DMS53 (cell line): ENCODE results near the gene PPP2R5C.
"Not testable (repeated sequence)": the region's sequence is repeated elsewhere in the genome, so short reads cannot be mapped to it uniquely, and the experiment has no call there.

Experiments used
- DNase-seq: peaks from one replicate; lab custom pipeline; 2025; lab: John Stamatoyannopoulos, UW

The PPP2R5C gene

DNA sequence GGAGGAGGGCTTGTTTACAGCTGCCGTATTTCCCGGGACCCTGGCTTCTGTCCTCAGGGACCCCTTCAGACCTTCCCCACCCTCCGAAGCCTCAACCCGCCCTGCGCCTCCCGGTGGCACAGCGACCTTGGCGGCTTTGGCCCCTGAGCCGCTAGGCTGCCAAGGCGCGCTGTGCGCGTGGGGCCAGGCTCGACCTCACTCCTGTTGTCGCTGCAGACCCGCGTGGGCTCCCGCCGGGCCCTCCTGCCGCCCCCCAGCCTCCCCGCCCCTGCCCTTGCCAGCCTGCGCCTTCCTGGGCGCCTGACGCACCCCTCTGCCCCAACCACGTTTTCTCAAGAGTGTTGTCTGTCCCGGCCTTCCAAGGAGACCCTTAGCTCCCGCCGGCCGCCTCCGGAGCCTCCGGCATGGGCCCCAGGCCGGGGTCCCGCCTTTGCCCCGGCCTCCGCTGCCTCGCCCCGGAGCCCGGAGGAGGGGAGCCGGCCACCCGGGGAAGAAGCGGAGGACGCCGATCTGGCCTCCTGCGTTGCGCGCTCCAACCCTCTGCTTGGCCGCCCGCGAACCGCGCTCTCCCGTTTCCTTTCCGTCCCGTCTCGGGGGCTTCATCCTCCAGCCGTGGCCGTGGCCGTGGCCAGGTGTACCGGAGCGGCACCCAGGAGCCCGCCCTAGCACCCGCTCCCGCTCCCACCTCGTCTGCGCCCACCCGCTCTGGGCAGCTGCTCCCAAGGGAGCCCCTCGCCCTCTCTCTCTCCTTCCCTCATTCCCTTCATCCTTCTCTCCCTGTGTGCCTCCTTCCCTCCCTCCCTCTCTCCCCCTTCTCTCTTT lies 19.9 kb downstream of the PPP2R5C start:
- DNase-seq: peak; percentile 31

- no peak for DNase-seq
These were observed 21.9 kb downstream of the PPP2R5C start for GRCh38 chr14:101783260-101784016.

- DNase-seq: no peak
These were observed 23.1 kb downstream of the PPP2R5C start for GRCh38 chr14:101784631-101785030.

- DNase-seq: no peak
These were observed 26.6 kb downstream of the PPP2R5C start for GRCh38 chr14:101788016-101788635.

GRCh38 chr14:101789222-101789621 lies 27.7 kb downstream of the PPP2R5C start:
- DNase-seq: no peak

- no peak for DNase-seq
These were observed 28.7 kb downstream of the PPP2R5C start for GRCh38 chr14:101790232-101790631.

DNA sequence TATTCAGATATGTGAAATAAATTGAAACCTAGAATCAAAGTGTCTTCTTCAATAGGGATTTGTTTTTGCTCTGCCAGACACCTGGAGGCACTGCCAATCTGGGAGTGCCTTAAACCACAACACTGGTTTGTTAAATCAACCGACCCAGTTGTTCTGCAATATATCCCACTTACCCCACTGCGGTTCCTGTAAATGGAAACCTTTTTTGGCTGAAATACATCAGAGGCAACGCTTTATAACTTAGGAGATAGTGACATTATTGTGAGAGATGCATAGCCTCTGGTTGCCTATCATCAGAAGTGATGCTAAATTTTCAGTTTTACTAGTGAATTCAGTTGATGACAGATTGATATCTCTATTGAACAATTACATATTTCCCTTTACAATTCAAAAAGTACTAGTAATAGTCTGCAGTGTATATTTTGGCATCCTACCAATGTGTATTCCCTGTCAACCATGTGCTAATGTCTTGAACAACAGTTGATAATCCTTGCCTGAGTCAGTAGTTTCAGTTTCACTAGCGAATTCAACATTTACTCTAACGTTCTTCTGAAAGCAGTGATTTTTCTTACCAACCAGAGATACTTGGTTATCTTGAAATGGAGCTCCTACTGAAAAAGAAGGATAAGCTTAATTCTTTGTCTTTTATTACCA lies 30.5 kb downstream of the PPP2R5C start:
- no peak for DNase-seq

- DNase-seq: no peak
These were observed 34.5 kb downstream of the PPP2R5C start for GRCh38 chr14:101796016-101796415.

GRCh38 chr14:101796479-101796878 lies 35.0 kb downstream of the PPP2R5C start:
- no peak for DNase-seq

DNA sequence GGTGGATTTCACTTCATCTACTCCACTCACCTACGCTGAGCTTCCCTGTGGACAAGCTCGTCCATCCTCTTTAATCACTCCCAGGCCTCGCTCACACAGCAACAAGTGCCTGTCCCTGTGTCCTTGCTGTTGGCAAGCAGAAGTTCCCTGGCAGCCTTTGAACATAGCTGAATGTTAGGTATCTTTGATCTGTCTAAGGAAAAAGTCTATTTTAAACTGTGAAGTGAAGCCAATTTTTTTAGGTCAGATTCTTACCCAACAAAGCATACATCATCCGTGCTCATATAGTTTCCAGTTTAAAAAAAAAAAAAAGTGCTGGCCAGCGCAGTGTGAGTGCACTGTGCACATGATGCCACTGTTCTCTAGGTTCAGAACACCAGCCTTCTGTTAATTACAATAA lies 36.3 kb downstream of the PPP2R5C start:
- no peak for DNase-seq

- DNase-seq: not testable (repeated sequence)
These were observed 42.9 kb downstream of the PPP2R5C start for GRCh38 chr14:101804373-101804772.

GRCh38 chr14:101806252-101806651 lies 44.7 kb downstream of the PPP2R5C start:
- not testable (repeated sequence) for DNase-seq

DNA sequence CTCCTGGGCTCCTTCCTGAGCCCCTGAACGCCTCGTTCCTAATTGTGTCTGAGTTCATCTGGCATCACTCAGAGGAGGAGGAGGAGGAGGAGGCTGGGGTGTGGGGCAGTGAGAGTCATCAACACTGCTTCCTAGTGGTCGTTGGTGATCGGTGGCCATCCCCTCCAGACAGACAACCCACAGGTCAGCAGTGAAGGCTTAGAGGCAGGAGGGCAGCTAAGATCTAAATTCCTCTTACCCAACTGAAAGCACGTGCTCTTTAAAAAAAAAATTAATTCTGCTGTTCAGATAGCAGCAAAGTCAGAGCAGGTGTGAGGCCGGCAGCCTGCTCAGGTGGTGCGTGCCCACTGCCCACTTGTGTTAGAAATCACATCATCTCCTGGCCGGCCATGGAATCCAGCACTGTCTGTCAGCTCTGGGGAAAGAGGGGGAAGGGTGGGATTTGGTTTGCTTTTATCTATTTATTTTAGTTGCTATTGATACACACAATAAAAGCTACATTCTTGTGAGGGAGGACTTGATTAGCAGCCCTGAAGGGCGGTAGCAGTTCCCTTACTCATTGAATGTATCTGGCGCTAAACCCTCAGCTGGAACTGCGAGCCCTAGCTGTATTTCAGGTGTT lies 46.6 kb downstream of the PPP2R5C start:
- DNase-seq: peak; percentile 44

DNA sequence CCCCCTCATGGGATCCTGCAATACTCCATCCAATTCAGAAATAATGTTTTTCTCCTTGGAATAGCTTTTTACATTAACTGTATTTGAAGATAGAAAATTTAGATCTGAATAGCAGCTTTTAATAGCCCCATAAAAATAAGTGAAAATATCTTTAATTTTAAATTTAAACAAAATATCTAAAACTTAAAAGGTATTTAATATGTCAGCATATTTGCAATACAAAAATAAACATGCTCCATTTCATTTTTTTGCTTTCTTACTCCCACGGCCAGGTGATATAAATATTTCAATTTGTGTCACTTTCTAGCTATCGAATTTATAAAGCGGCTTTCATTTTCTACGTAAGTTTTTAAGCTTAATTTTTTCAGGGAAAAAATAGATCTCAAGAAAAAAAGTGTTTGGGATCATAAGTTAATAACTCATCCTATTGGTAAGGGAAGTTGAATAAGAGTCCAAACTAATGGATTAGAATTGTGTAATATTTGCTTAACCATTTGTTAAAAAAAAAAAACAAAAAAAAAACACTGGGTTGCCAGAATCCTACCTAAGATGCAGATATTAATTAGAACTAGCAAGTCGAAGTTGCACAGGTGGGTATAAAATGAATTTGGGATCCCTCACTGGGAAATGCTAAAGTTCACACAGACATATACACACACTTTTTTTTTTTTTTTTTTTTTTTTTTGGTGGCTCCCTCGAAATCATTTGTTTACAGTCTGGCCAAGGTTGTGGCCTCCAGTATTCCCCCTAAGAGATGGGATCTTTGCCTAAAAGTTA lies 47.6 kb downstream of the PPP2R5C start:
- no peak for DNase-seq

DNA sequence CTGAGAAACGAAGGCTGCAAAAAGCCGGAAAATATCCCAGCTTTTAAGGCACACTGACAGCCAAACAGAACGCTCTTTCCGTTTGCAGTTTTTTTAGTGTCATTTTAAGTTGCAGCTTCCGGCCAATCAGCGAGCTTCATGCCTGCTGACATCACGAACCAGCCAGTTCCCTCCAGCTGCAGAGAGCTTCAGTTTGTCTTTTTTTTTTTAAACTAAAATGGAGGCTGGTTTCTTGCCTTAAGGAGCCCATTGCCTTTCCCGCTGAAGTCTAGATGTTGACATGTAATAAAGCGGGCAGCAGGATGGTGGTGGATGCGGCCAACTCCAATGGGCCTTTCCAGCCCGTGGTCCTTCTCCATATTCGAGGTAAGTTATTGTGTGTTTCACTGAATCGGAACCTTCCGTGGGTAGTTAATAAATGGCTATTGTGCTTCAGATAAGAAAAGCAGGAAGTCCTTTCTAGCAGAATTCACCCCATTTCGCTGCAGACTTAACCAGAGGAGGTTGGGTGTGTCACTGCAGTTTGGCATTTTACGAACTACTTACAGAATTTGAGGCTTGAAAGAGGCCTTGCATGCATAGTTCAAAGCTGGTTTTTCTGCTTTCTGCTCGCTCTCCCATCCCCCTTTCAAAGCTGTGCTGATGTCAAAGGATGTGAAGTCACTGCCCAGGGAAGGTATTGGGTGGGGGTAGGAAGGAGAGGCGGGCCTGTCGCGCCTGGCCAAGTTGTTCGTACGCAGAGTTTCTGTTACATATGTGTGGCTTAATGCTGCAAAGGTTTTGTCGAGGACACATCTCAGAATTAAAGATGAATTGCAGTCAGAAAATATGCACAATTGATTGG lies 48.4 kb downstream of the PPP2R5C start:
- DNase-seq: peak; percentile 94

DNA sequence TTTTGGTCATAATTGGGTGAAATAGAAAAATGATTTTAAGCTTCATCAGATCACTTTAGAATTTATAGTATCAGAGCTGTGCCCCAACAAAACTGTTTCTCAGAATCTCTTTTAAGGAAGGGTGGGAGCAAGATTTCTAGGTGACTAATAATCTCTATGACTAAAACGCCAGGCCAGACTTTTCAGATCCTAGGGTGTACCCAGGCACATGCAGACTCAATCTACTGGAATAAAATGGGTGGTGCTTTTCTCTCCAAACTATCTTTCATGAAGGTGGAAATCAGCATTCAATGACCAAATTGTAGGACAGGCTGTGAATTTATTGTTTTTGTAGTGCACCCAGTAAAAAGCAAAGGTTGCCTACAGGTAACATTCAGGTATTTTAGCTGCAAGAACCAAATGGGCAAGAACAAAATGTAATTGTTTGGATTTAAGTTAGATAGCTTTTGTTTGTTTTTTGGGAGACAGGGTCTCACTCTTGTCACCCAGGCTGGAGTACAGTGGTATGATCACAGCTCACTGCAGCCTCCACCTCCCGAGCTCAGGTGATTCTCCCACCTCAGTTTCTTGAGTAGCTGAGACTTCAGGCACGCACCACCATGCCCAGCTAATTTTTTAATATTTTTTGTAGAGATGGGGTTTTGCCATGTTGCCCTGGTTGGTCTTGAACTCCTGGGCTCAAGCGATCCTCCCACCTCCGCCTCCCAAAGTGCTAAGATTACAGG lies 49.5 kb downstream of the PPP2R5C start:
- no peak for DNase-seq

GRCh38 chr14:101812071-101812470 lies 50.6 kb downstream of the PPP2R5C start:
- DNase-seq: no peak

DNA sequence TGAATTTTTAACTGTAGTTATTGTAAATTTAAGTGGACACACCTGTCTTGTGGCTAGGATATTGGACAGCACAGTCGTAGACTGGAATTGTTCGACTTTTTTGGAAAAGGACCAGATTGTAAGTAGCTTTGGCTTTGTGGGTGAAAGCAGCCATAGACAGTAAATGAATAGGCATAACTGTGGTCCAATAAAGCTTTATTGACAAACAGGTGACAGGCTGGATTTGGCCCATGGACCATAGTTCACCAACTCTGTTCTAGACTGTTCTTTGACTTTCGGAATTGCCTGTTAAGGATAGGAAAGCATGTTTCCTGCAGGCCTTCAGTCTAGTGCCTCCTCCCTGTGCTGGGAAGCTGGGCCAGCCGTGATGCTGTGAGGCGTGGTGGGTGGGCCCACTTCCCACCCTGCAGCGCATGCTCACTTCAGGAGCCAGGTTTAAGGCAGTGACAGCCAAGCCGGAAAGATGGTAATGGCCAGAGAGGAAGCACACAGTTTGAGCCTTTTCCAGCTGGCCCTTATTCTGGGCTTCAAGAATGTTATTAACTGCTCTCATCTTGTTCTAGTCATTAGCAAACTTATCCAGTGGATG lies 51.8 kb downstream of the PPP2R5C start:
- DNase-seq: no peak

- DNase-seq: no peak
These were observed 52.3 kb downstream of the PPP2R5C start for GRCh38 chr14:101813833-101814232.
